Memory B cell (primary cell): ENCODE data around the gene DLGAP1.

Source experiments
- ATAC-seq: fragments of 150-1000 bp; cut with Tn5 transposase; 2 replicates; pipeline ENCODE4 v1.10.0; 2021; ENCODE audit warnings: low read depth, mild to moderate bottlenecking, moderate library complexity
- DNase-seq, 2 donors: peaks; one replicate each; pipeline ENCODE4 v3.0.0; 2022; ENCODE audit warnings: low spot score in 2 of 2
- H3K27ac Mint-ChIP-seq: one replicate; pipeline ENCODE4 v1.8.0; 2022; ENCODE audit warnings: mild to moderate bottlenecking, moderate library complexity, mixed read lengths
- H3K27me3 Mint-ChIP-seq: one replicate; pipeline ENCODE4 v1.8.0; 2022; ENCODE audit warnings: mixed read lengths
- H3K36me3 Mint-ChIP-seq: one replicate; pipeline ENCODE4 v1.8.0; 2022; ENCODE audit warnings: mild to moderate bottlenecking, mixed read lengths
- H3K4me1 Mint-ChIP-seq: one replicate; pipeline ENCODE4 v1.8.0; 2022; ENCODE audit warnings: mixed read lengths
- H3K4me3 Mint-ChIP-seq: one replicate; pipeline ENCODE4 v1.8.0; 2022; ENCODE audit warnings: mild to moderate bottlenecking, moderate library complexity, mixed read lengths
- H3K9me3 Mint-ChIP-seq: one replicate; pipeline ENCODE4 v1.8.0; 2022; ENCODE audit warnings: mixed read lengths

DLGAP1 gene

GRCh38 chr18:3502650-3503049 is 952.5 kb downstream of the DLGAP1 start:
- H3K36me3 Mint-ChIP-seq = no peaks in the 10 kb centered on the region
- peaks cover 7% of the 10 kb centered on the region for H3K27me3 Mint-ChIP-seq
- DNase-seq (no peak), ATAC-seq (no peak)
- H3K4me3 Mint-ChIP-seq = no peak overlapping the region
- H3K4me1 Mint-ChIP-seq = peaks cover 9% of the 10 kb centered on the region
- H3K9me3 Mint-ChIP-seq = no peaks in the 10 kb centered on the region
- no peak overlapping the region for H3K27ac Mint-ChIP-seq

GRCh38 chr18:3500016-3500415 is 955.1 kb downstream of the DLGAP1 start:
- H3K9me3 Mint-ChIP-seq = no peaks in the 10 kb centered on the region
- ATAC-seq (no peak), DNase-seq (no peak)
- peaks cover 7% of the 10 kb centered on the region for H3K27me3 Mint-ChIP-seq
- H3K27ac Mint-ChIP-seq = peak overlapping the region; percentile 81
- no peaks in the 10 kb centered on the region for H3K36me3 Mint-ChIP-seq
- peaks cover 9% of the 10 kb centered on the region for H3K4me1 Mint-ChIP-seq
- no peak overlapping the region for H3K4me3 Mint-ChIP-seq

GRCh38 chr18:3499501-3499900 is 955.6 kb downstream of the DLGAP1 start:
- no peaks in the 10 kb centered on the region for H3K9me3 Mint-ChIP-seq
- peak; percentile 14 for ATAC-seq
- H3K4me3 Mint-ChIP-seq = peak overlapping the region; percentile 94
- H3K4me1 Mint-ChIP-seq = peaks cover 12% of the 10 kb centered on the region
- H3K36me3 Mint-ChIP-seq = no peaks in the 10 kb centered on the region
- H3K27ac Mint-ChIP-seq = peak overlapping the region; percentile 81
- DNase-seq = no peak
- peaks cover 7% of the 10 kb centered on the region for H3K27me3 Mint-ChIP-seq

- peaks cover 7% of the 10 kb centered on the region for H3K27me3 Mint-ChIP-seq
- no peaks in the 10 kb centered on the region for H3K36me3 Mint-ChIP-seq
- DNase-seq (peak; percentile 14 to 26), ATAC-seq (peak; percentile 57)
- H3K27ac Mint-ChIP-seq = peak overlapping the region; percentile 81
- no peaks in the 10 kb centered on the region for H3K9me3 Mint-ChIP-seq
- H3K4me3 Mint-ChIP-seq = peak overlapping the region; percentile 94
- H3K4me1 Mint-ChIP-seq = peaks cover 16% of the 10 kb centered on the region
Measured at GRCh38 chr18:3498698-3499471, 956.2 kb downstream of the DLGAP1 start.

GRCh38 chr18:3495691-3496430 is 959.2 kb downstream of the DLGAP1 start:
- peaks cover 26% of the 10 kb centered on the region for H3K4me1 Mint-ChIP-seq
- peak overlapping the region; percentile 24 for H3K27ac Mint-ChIP-seq
- DNase-seq (no peak), ATAC-seq (peak; percentile 78)
- H3K36me3 Mint-ChIP-seq = no peaks in the 10 kb centered on the region
- H3K9me3 Mint-ChIP-seq = no peaks in the 10 kb centered on the region
- H3K4me3 Mint-ChIP-seq = peak overlapping the region; percentile 8
- peaks cover 7% of the 10 kb centered on the region for H3K27me3 Mint-ChIP-seq

- Mint-ChIP-seq H3K27me3 (peaks cover 2% of the 10 kb centered on the region), H3K4me3 (peak overlapping the region; percentile 55), H3K36me3 (no peaks in the 10 kb centered on the region), H3K27ac (peak overlapping the region; percentile 97), H3K4me1 (peaks cover 24% of the 10 kb centered on the region), H3K9me3 (no peaks in the 10 kb centered on the region)
- no peak for DNase-seq
- no peak for ATAC-seq
Measured at GRCh38 chr18:3494569-3494968, 960.5 kb downstream of the DLGAP1 start.

- DNase-seq (no peak), ATAC-seq (no peak)
- Mint-ChIP-seq H3K9me3 (no peaks in the 10 kb centered on the region), H3K27me3 (peaks cover 2% of the 10 kb centered on the region), H3K27ac (peak overlapping the region; percentile 97), H3K4me1 (peaks cover 23% of the 10 kb centered on the region), H3K4me3 (peak overlapping the region; percentile 85), H3K36me3 (no peaks in the 10 kb centered on the region)
Measured at GRCh38 chr18:3494245-3494526, 960.9 kb downstream of the DLGAP1 start.

- Mint-ChIP-seq H3K9me3 (no peaks in the 10 kb centered on the region), H3K4me1 (peaks cover 21% of the 10 kb centered on the region), H3K27me3 (peaks cover under 1% of the 10 kb centered on the region), H3K36me3 (no peaks in the 10 kb centered on the region), H3K4me3 (peak overlapping the region; percentile 85), H3K27ac (peak overlapping the region; percentile 97)
- DNase-seq = no peak
- peak; percentile 49 for ATAC-seq
Measured at GRCh38 chr18:3493501-3494244, 961.4 kb downstream of the DLGAP1 start.

- DNase-seq (no peak), ATAC-seq (no peak)
- Mint-ChIP-seq H3K27me3 (no peaks in the 10 kb centered on the region), H3K4me3 (no peak overlapping the region), H3K27ac (peak overlapping the region; percentile 97), H3K9me3 (no peaks in the 10 kb centered on the region), H3K4me1 (peaks cover 19% of the 10 kb centered on the region), H3K36me3 (no peaks in the 10 kb centered on the region)
Measured at GRCh38 chr18:3492721-3493120, 962.4 kb downstream of the DLGAP1 start.

- Mint-ChIP-seq H3K27ac (no peak overlapping the region), H3K9me3 (no peaks in the 10 kb centered on the region), H3K36me3 (no peaks in the 10 kb centered on the region), H3K4me1 (peaks cover 19% of the 10 kb centered on the region), H3K27me3 (no peaks in the 10 kb centered on the region), H3K4me3 (no peak overlapping the region)
- ATAC-seq = no peak
- no peak for DNase-seq
Measured at GRCh38 chr18:3491981-3492555, 963.0 kb downstream of the DLGAP1 start.

GRCh38 chr18:3489462-3489861 is 965.6 kb downstream of the DLGAP1 start:
- no peaks in the 10 kb centered on the region for H3K36me3 Mint-ChIP-seq
- no peak overlapping the region for H3K27ac Mint-ChIP-seq
- peaks cover 18% of the 10 kb centered on the region for H3K4me1 Mint-ChIP-seq
- ATAC-seq (no peak), DNase-seq (no peak)
- H3K9me3 Mint-ChIP-seq = no peaks in the 10 kb centered on the region
- no peaks in the 10 kb centered on the region for H3K27me3 Mint-ChIP-seq
- no peak overlapping the region for H3K4me3 Mint-ChIP-seq

- Mint-ChIP-seq H3K27me3 (no peaks in the 10 kb centered on the region), H3K36me3 (no peaks in the 10 kb centered on the region), H3K9me3 (no peaks in the 10 kb centered on the region), H3K4me3 (no peak overlapping the region), H3K4me1 (peaks cover 5% of the 10 kb centered on the region), H3K27ac (no peak overlapping the region)
- no peak for ATAC-seq
- DNase-seq = no peak
Measured at GRCh38 chr18:3486512-3486911, 968.6 kb downstream of the DLGAP1 start.

GRCh38 chr18:3485153-3486149 is 969.7 kb downstream of the DLGAP1 start:
- ATAC-seq = no peak
- Mint-ChIP-seq H3K4me3 (no peak overlapping the region), H3K36me3 (no peaks in the 10 kb centered on the region), H3K4me1 (peaks cover 5% of the 10 kb centered on the region), H3K27me3 (no peaks in the 10 kb centered on the region), H3K9me3 (no peaks in the 10 kb centered on the region), H3K27ac (no peak overlapping the region)
- no peak for DNase-seq
